ENCODE results near the gene HHLA2.
"Not testable (repeated sequence)": the region's sequence is repeated elsewhere in the genome, so short reads cannot be mapped to it uniquely, and the experiment has no call there.

Gene HHLA2

DNA sequence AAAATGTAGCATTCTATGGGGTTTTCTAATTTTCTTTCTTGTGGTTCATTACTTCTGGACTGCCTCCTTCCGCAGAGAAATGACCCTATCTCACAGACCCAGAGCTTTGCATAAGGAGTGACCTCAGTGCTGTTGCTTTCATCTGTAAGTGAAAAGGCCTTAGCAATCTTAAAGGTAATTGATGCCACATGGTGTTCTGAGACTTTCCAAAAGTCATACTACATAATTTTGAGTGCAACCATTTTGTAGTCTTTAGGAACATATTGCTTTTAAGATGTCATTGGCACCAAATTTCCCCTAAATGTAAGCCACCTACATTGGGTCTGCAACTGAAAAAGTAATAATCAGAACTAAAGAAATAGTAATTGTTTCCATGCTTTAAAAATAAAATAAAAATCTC is 9.2 kb upstream of the HHLA2 start:
- H3K4me3 ChIP-seq (ENCODE audit: low read depth, low read length) = no peak overlapping the region
- TF ChIP-seq, protein P1, sequence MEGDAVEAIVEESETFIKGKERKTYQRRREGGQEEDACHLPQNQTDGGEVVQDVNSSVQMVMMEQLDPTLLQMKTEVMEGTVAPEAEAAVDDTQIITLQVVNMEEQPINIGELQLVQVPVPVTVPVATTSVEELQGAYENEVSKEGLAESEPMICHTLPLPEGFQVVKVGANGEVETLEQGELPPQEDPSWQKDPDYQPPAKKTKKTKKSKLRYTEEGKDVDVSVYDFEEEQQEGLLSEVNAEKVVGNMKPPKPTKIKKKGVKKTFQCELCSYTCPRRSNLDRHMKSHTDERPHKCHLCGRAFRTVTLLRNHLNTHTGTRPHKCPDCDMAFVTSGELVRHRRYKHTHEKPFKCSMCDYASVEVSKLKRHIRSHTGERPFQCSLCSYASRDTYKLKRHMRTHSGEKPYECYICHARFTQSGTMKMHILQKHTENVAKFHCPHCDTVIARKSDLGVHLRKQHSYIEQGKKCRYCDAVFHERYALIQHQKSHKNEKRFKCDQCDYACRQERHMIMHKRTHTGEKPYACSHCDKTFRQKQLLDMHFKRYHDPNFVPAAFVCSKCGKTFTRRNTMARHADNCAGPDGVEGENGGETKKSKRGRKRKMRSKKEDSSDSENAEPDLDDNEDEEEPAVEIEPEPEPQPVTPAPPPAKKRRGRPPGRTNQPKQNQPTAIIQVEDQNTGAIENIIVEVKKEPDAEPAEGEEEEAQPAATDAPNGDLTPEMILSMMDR (IDR thresholded peaks at IDR 0.05; ENCODE audit: low read depth, low read length) = no peak
- in situ Hi-C loops (cut with HindIII; ENCODE audit: low sequenced_read_pairs) = no loop called here
- DNase-seq (ENCODE audit: low read depth, low spot score) = no peak

DNA sequence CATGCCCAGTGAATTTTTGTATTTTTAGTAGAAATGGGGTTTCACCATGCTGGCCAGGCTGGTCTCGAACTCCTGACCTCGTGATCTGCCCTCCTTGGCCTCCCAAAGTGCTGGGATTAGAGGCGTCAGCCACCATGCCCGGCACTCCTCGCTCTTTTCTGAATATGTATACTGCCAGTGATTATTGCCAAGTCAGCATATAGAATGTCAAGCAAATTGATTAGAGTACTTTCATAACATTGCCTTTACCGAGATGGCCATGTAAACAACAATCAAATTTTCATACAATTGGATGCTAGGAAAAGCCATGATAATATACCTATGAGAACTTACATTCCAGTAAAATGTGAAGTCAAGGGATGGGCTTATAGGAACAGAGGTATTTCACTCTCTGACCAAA is 8.2 kb upstream of the HHLA2 start:
- in situ Hi-C loops (cut with HindIII; ENCODE audit: low sequenced_read_pairs); H3K4me3 ChIP-seq (ENCODE audit: low read depth, low read length); DNase-seq (ENCODE audit: low read depth, low spot score): not testable (repeated sequence)

DNA sequence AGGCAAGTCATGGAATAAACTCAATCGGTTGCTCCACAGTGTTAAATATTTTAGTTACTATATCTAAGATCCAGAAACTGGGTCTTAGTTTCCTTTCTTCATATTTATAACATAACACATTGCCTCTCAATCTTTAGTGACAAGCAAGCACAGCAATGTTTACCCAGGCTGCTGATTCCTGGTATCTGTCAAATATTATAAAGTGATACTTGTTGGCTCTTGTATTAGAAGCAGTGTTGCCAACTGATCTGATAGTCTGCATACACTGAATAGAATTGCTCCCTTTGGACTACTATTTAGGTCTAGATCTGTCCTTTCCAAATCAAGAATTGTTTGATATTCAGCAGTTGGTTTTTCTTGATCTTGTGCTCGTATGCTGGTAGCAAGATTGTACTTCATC is 7.2 kb upstream of the HHLA2 start:
- in situ Hi-C loops (cut with HindIII; ENCODE audit: low sequenced_read_pairs) = no loop called here
- TF ChIP-seq, protein P1 (IDR thresholded peaks at IDR 0.05; ENCODE audit: low read depth, low read length) = no peak
- no peak overlapping the region for H3K4me3 ChIP-seq (ENCODE audit: low read depth, low read length)
- no peak for DNase-seq (ENCODE audit: low read depth, low spot score)

DNA sequence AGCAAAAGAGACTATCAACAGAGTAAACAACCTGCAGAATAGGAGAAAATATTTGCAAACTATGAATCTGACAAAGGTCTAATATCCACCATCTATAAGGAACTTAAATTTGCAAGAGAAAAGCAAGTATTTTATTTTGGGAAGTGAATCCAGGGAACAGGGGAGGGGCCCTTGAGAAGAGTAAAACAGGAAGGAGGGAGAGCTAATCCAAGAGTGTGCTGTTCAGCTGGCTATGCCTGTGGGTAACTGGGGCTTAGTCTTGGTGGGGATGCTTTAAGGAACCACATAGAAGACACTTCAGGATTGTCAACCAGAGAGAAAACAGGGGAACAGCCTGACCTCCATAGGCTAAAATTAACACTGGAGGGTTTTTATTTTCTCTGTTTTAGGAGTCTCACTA is 3.9 kb upstream of the HHLA2 start:
- in situ Hi-C loops (cut with HindIII; ENCODE audit: low sequenced_read_pairs) = no loop called here
- TF ChIP-seq, protein P1 (IDR thresholded peaks at IDR 0.05; ENCODE audit: low read depth, low read length) = no peak
- H3K4me3 ChIP-seq (ENCODE audit: low read depth, low read length) = no peak overlapping the region
- DNase-seq (ENCODE audit: low read depth, low spot score) = no peak

DNA sequence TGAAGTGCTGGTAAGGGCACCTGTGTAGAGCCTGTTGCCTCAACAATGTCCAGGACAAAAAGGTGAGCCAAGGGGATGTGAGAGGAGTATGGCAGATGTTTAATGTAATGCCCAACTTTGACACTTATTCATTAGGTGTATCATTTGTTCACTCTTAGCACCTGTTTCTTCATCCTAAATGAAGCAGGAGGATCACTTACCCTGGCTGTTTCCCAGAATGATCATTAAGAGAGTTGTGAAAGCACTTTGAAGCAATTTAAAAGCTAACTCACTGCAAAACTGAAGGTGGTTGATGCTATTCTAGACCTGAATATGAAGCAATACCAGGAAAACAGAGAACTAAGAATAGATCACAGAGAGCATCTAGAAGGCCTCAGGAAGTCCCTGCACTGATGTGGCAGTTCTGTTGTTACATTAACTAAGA is 3.4 kb upstream of the HHLA2 start:
- TF ChIP-seq, protein P1 (IDR thresholded peaks at IDR 0.05; ENCODE audit: low read depth, low read length) = no peak
- in situ Hi-C loops (cut with HindIII; ENCODE audit: low sequenced_read_pairs) = no loop called here
- no peak overlapping the region for H3K4me3 ChIP-seq (ENCODE audit: low read depth, low read length)
- no peak for DNase-seq (ENCODE audit: low read depth, low spot score)

DNA sequence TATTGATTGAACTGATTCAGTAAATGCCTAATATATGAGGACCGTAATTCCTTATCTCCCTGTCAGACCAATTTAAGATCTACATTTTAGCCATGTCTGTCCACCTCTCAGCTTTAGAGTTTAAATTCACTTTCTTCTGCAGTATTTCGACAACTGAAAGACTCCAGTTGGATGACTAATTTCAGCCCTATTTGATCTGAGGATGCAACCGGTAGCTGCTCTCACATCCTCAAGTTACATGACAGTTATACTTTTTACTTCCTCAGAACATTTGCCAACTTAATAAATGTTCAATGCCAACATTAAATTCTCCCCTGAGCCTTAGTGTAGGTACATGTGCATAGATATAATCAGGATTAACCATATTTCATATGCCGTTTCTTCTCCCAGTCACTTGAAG is 2.5 kb upstream of the HHLA2 start:
- H3K4me3 ChIP-seq (ENCODE audit: low read depth, low read length) = no peak overlapping the region
- in situ Hi-C loops (cut with HindIII; ENCODE audit: low sequenced_read_pairs) = no loop called here
- no peak for DNase-seq (ENCODE audit: low read depth, low spot score)
- TF ChIP-seq, protein P1 (IDR thresholded peaks at IDR 0.05; ENCODE audit: low read depth, low read length) = no peak

DNA sequence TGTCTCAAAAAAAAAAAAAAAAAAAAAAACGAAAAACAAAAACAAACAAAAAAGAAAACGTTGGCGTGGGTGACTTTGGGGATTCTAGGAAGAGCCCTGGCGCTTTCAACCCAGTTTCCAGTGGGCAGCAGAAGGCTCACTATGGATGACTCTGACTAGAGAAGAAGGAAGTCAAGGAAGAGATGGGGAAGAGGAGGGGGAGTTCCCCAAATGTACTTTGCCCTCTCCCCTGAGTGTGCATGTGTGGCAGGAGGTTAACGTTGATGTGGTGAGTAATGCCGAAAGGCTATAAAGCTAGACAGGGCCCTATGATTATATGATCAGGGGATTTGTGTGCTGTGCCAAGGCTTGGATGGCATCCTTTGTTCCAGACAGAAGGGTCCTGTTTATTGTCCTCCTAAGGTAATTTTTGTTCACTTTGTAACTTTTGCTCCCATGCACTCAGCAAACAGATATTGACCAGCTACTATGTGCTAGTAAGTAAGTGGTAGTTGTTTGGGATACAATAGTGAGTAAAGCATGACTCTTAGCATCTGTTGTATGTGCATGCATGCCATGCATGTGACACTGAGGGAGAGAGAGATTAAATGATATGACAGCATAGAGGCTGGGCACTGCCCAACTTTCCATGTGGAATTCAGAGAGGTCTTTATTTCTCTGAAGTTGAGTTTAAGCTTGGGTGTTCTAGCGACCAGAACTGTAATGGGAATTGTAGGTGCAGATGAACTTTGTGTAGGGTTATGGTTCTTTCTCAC is 750 bp upstream of the HHLA2 start:
- DNase-seq (ENCODE audit: low read depth, low spot score) = no peak
- H3K4me3 ChIP-seq (ENCODE audit: low read depth, low read length) = no peak overlapping the region
- TF ChIP-seq, protein P1 (IDR thresholded peaks at IDR 0.05; ENCODE audit: low read depth, low read length) = no peak
- in situ Hi-C loops (cut with HindIII; ENCODE audit: low sequenced_read_pairs) = no loop called here

Data from astrocyte of the spinal cord (primary cell).